ENCODE results near the gene NCEH1. TPM values are rescaled to one million over a fixed set of nuclear protein-coding genes. Genes with fewer than 3 reads are reported as not detected.
A peak's percentile ranks its signal among the peaks of the same experiment; 100 is the strongest.

The NCEH1 gene
- total and polyA plus RNA-seq, 10 of the 15 experiments (the other 5 are each of a cell fraction or from before 2014, with no cell fraction given), result 1.8 to 8.1 (median 4.5) TPM

DNA sequence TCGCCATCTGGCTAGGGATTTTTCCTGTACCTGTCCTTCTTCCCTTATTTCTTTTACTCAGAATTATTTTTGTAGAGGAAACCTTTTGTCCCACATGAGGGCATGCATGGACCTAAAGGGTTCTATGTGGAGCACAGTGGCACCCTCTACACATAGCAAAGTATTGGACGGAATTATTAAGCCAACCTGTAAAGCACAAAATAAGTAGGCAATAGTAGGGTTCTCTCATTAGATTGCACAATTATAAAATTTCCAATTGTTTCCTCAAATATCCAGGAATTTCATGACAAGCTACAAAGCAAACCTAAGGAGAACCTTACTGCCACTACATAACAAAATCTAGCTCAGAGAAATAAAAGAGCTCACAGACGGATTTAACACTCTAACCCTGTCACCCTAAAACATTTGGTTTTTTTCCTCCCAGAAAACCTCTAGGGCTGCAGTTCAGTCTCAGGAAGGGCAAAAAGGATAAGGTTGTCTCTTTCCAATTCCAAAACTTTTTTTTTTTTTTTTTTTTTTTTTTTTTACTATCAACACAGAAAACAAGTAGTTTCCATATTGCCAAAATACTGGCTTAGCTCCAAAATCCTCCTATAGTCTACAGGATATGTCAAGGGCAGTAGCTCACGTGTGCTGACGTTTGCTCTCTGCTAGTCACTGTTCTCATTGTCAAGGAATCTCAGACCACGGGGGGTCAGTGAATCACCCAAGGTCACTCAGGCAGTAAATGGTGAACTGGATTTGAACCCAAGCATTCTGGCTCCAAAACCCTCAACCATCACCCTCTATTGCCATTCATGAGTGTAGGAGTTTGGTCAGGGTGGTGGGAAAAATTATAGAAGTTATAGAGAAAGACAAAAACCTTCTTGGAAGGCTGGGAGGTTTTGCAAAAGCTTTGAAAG is 52.3 kb downstream of the NCEH1 start:
- Histone ChIP-seq H3K36me3 (ENCODE audit: control insufficient read depth in 2 of 2, insufficient read depth in 2 of 2, low read length in 1 of 2) (no peaks in the 10 kb centered on the region), H4K20me1 (ENCODE audit: control insufficient read depth, insufficient read depth) (no peaks in the 10 kb centered on the region), H3K4me1 (ENCODE audit: control insufficient read depth, insufficient read depth, low read length) (no peaks in the 10 kb centered on the region), H2AFZ (ENCODE audit: control insufficient read depth, low read depth, low read length) (no peak overlapping the region), H3K4me2 (ENCODE audit: control insufficient read depth, insufficient read depth) (no peak overlapping the region), H3K27me3 (replicated peaks in 1 of 2; ENCODE audit: control insufficient read depth in 2 of 2, insufficient read depth in 2 of 2, low read length in 1 of 2) (no peaks in the 10 kb centered on the region), H3K9ac (ENCODE audit: control insufficient read depth, insufficient read depth, low read length) (no peak overlapping the region), H3K4me3 (no peak overlapping the region), H3K9me3 (replicated peaks; ENCODE audit: control insufficient read depth, insufficient read depth, low read length) (no peaks in the 10 kb centered on the region), H3K27ac (ENCODE audit: control insufficient read depth, insufficient read depth) (no peak overlapping the region), H3K79me2 (ENCODE audit: control insufficient read depth, insufficient read depth, low read length) (no peaks in the 10 kb centered on the region)
- SMC1A ChIA-PET (ENCODE audit: uncharacterized antibody, unreplicated experiment), result interaction anchor here (1.0 to 1.5 kb wide), 3 partner anchors 11 to 52 kb away, joined by 3 read pairs; no protein-coding TSS in a partner anchor
- DNase-seq (ENCODE audit: low read depth, low spot score) (no peak), FAIRE-seq (peak; percentile 31), ATAC-seq (0 out of 3 replicates have a peak, but pooled peaks have one; percentile 31)
- intact Hi-C loops (cut with micrococcal nuclease; ENCODE audit: unreplicated experiment), result no loop called here
- no TSS peak for BruUV-seq (replicated peaks)
- TF ChIP-seq POLR2AphosphoS5 (IDR thresholded peaks at IDR 0.05; ENCODE audit: low read length) (no peak), POLR2A (IDR thresholded peaks at IDR 0.05; ENCODE audit: low read depth, low read length) (no peak), RCOR1 (conservative IDR thresholded peaks at IDR 0.05; ENCODE audit: low read depth, low read length) (no peak), EGR1 (IDR thresholded peaks at IDR 0.05; ENCODE audit: borderline replicate concordance in 1 of 2, low read depth in 2 of 2, low read length in 2 of 2) (no peak), POLR2AphosphoS2 (IDR thresholded peaks at IDR 0.05; ENCODE audit: low read depth, low read length) (no peak), CBX5 (IDR thresholded peaks at IDR 0.05; ENCODE audit: low read depth) (no peak)
- RAD21 ChIA-PET (ENCODE audit: unreplicated experiment), result interaction anchor here (0.6 kb wide), 1 partner anchor 652 kb away, joined by 3 read pairs; no protein-coding TSS in a partner anchor
- CTCF ChIA-PET, result interaction anchor here (1.0 to 3.1 kb wide), 4 partner anchors 10 to 200 kb away, joined by 3 to 18 read pairs (median 8); no protein-coding TSS in a partner anchor
- in situ Hi-C loops (cut with MboI), result loop anchor here (25.0 kb wide), 1 partner anchor 321 kb away; no protein-coding TSS in a partner anchor
- POLR2A ChIA-PET, result interaction anchor here (0.6 to 0.7 kb wide), 3 partner anchors 46 to 437 kb away, joined by 3 to 6 read pairs (median 3); no protein-coding TSS in a partner anchor
- 90% methylated on average over 6 of the region's 6 CpGs for WGBS (ENCODE audit: insufficient coverage, insufficient replicate concordance, low lambda C conversion rate, missing lambda C conversion rate)
